Mesodermal cell (in vitro differentiated cells): ENCODE measurements around the gene ST6GALNAC3.

Experiments used
- H3K27ac ChIP-seq: 2 replicates; pipeline ENCODE4 v1.7.0; 2013; ENCODE audit warnings: mild to moderate bottlenecking, low read depth, low read length, moderate library complexity; ENCODE audit not compliant: severe bottlenecking
- H3K36me3 ChIP-seq: 2 replicates; pipeline ENCODE4 v1.7.1; 2013; ENCODE audit warnings: mild to moderate bottlenecking, low read length, moderate library complexity; ENCODE audit not compliant: control insufficient read depth, insufficient read depth
- H3K4me1 ChIP-seq: one replicate; pipeline ENCODE4 v1.7.1; 2013; ENCODE audit warnings: mild to moderate bottlenecking, low read length; ENCODE audit not compliant: insufficient read depth, control insufficient read depth, poor library complexity, severe bottlenecking
- H3K4me3 ChIP-seq: 2 replicates; pipeline ENCODE4 v1.7.0; 2013; ENCODE audit warnings: low read length, control low read depth, mild to moderate bottlenecking; ENCODE audit not compliant: insufficient read depth, poor library complexity, severe bottlenecking; ENCODE audit errors: extremely low read depth
- H3K9me3 ChIP-seq: 2 replicates; pipeline ENCODE4 v1.7.1; 2013; ENCODE audit warnings: mild to moderate bottlenecking, low read length, moderate library complexity; ENCODE audit not compliant: control insufficient read depth
- WGBS, 2 experiments: methylation state at CpG; one replicate each; pipeline ENCODE4 v1.1.5; 2013; ENCODE audit warnings: missing lambda C conversion rate in 2 of 2; ENCODE audit not compliant: insufficient coverage in 2 of 2; 5-methylcytosine and 5-hydroxymethylcytosine counted together

ST6GALNAC3 gene

GRCh38 chr1:76260279-76260678 is 185.7 kb downstream of the ST6GALNAC3 start:
- no peak overlapping the region for H3K27ac ChIP-seq
- H3K4me3 ChIP-seq, result no peak overlapping the region
- H3K4me1 ChIP-seq, result no peaks in the 10 kb centered on the region
- H3K36me3 ChIP-seq, result no peaks in the 10 kb centered on the region
- WGBS, 2 experiments, result 67% methylated on average over 1 of the region's 2 CpGs; no CpG with 5 or more reads in 1 of the 2 experiments
- H3K9me3 ChIP-seq, result no peaks in the 10 kb centered on the region

GRCh38 chr1:76262601-76263000 is 188.1 kb downstream of the ST6GALNAC3 start:
- H3K27ac ChIP-seq, result no peak overlapping the region
- no peaks in the 10 kb centered on the region for H3K36me3 ChIP-seq
- H3K9me3 ChIP-seq, result no peaks in the 10 kb centered on the region
- H3K4me3 ChIP-seq, result no peak overlapping the region
- 81 to 94% methylated on average over 2 to 5 of the region's 5 CpGs for WGBS, 2 experiments
- H3K4me1 ChIP-seq, result no peaks in the 10 kb centered on the region

GRCh38 chr1:76264642-76265041 is 190.1 kb downstream of the ST6GALNAC3 start:
- Histone ChIP-seq H3K9me3 (no peaks in the 10 kb centered on the region), H3K4me3 (no peak overlapping the region), H3K4me1 (peaks cover 14% of the 10 kb centered on the region), H3K36me3 (no peaks in the 10 kb centered on the region), H3K27ac (no peak overlapping the region)

GRCh38 chr1:76266762-76267161 is 192.2 kb downstream of the ST6GALNAC3 start:
- Histone ChIP-seq H3K27ac (no peak overlapping the region), H3K36me3 (no peaks in the 10 kb centered on the region), H3K4me3 (no peak overlapping the region), H3K9me3 (no peaks in the 10 kb centered on the region), H3K4me1 (peaks cover 16% of the 10 kb centered on the region)
- 93 to 98% methylated on average over 4 of the region's 4 CpGs for WGBS, 2 experiments

- H3K9me3 ChIP-seq, result no peaks in the 10 kb centered on the region
- WGBS, 2 experiments, result no CpG with 5 or more reads among the region's 2 CpGs
- H3K4me1 ChIP-seq, result peaks cover 16% of the 10 kb centered on the region
- H3K27ac ChIP-seq, result no peak overlapping the region
- no peak overlapping the region for H3K4me3 ChIP-seq
- H3K36me3 ChIP-seq, result no peaks in the 10 kb centered on the region
Observed at GRCh38 chr1:76267631-76268030, 193.1 kb downstream of the ST6GALNAC3 start.

- no peaks in the 10 kb centered on the region for H3K36me3 ChIP-seq
- H3K9me3 ChIP-seq, result no peaks in the 10 kb centered on the region
- H3K4me1 ChIP-seq, result peaks cover 16% of the 10 kb centered on the region
- H3K27ac ChIP-seq, result peak overlapping the region; percentile 33
- no CpG with 5 or more reads among the region's 2 CpGs for WGBS, 2 experiments
- H3K4me3 ChIP-seq, result no peak overlapping the region
Observed at GRCh38 chr1:76268341-76268740, 193.8 kb downstream of the ST6GALNAC3 start.

GRCh38 chr1:76269155-76269554 is 194.6 kb downstream of the ST6GALNAC3 start:
- Histone ChIP-seq H3K27ac (peak overlapping the region; percentile 33), H3K4me3 (no peak overlapping the region), H3K36me3 (no peaks in the 10 kb centered on the region), H3K9me3 (no peaks in the 10 kb centered on the region), H3K4me1 (peaks cover 16% of the 10 kb centered on the region)
- WGBS, 2 experiments, result 56% methylated on average over 1 of the region's 2 CpGs; no CpG with 5 or more reads in 1 of the 2 experiments

GRCh38 chr1:76274302-76274701 is 199.8 kb downstream of the ST6GALNAC3 start:
- Histone ChIP-seq H3K4me3 (no peak overlapping the region), H3K27ac (peak overlapping the region; percentile 57), H3K36me3 (no peaks in the 10 kb centered on the region), H3K4me1 (peaks cover 21% of the 10 kb centered on the region), H3K9me3 (no peaks in the 10 kb centered on the region)
- 100% methylated on average over 1 of the region's 1 CpG; no CpG with 5 or more reads in 1 of the 2 experiments for WGBS, 2 experiments

- Histone ChIP-seq H3K4me1 (peaks cover 17% of the 10 kb centered on the region), H3K9me3 (no peaks in the 10 kb centered on the region), H3K36me3 (no peaks in the 10 kb centered on the region), H3K4me3 (no peak overlapping the region), H3K27ac (peak overlapping the region; percentile 57)
- 85 to 96% methylated on average over 2 to 3 of the region's 3 CpGs for WGBS, 2 experiments
Observed at GRCh38 chr1:76274718-76275117, 200.2 kb downstream of the ST6GALNAC3 start.

GRCh38 chr1:76278711-76279100 is 204.2 kb downstream of the ST6GALNAC3 start:
- WGBS, 2 experiments, result 93 to 98% methylated on average over 5 of the region's 7 CpGs
- H3K4me3 ChIP-seq, result no peak overlapping the region
- H3K36me3 ChIP-seq, result no peaks in the 10 kb centered on the region
- H3K9me3 ChIP-seq, result no peaks in the 10 kb centered on the region
- H3K27ac ChIP-seq, result peak overlapping the region; percentile 71
- H3K4me1 ChIP-seq, result peaks cover 16% of the 10 kb centered on the region

- no peaks in the 10 kb centered on the region for H3K9me3 ChIP-seq
- H3K36me3 ChIP-seq, result no peaks in the 10 kb centered on the region
- H3K4me3 ChIP-seq, result no peak overlapping the region
- 89 to 90% methylated on average over 7 to 14 of the region's 14 CpGs for WGBS, 2 experiments
- H3K4me1 ChIP-seq, result peaks cover 15% of the 10 kb centered on the region
- peak overlapping the region; percentile 71 for H3K27ac ChIP-seq
Observed at GRCh38 chr1:76279101-76279748, 204.7 kb downstream of the ST6GALNAC3 start.
